Measurements from ENCODE around the gene TCN2. TPM values are rescaled to one million over a fixed set of nuclear protein-coding genes. Genes with fewer than 3 reads are reported as not detected.
"Not testable (repeated sequence)": the region's sequence is repeated elsewhere in the genome, so short reads cannot be mapped to it uniquely, and the experiment has no call there.

Gene TCN2
- total and polyA plus RNA-seq, 9 of the 15 experiments (the other 6 are each of a cell fraction or from before 2014, with no cell fraction given): 0.88 to 5.4 (median 1.7) TPM

GRCh38 chr22:30560643-30561202, 46.3 kb upstream of the TCN2 start:
- Histone ChIP-seq H3K9ac (ENCODE audit: insufficient read depth in 1 of 2, low read depth in 2 of 2, low read length in 2 of 2) (peak overlapping the region in 1 of 2 experiments; percentile 79; a peak in 1 of 4 replicates), H3K4me3 (peak overlapping the region; percentile 19; the same call in 1 of the 2 replicates), H3K4me2 (ENCODE audit: insufficient read depth, low read length) (peak overlapping the region; percentile 49), H2AFZ (ENCODE audit: low read depth, low read length) (peak overlapping the region; percentile 81), H3K4me1 (replicated peaks in 1 of 2; ENCODE audit: control insufficient read depth in 2 of 2, insufficient read depth in 2 of 2, low read length in 2 of 2) (peaks cover 0 to 20% of the 10 kb centered on the region in 2 experiments; a peak in 3 of 5 replicates)
- 48% methylated on average over 6 of the region's 11 CpGs for WGBS (ENCODE audit: insufficient coverage, low coverage, missing lambda C conversion rate)
- BruUV-seq (replicated peaks); in situ Hi-C loops (cut with MboI); H3K79me2 ChIP-seq (ENCODE audit: control insufficient read depth, insufficient read depth, low read length); H4K20me1 ChIP-seq (replicated peaks; ENCODE audit: control insufficient read depth, insufficient read depth, low read length); H3K27ac ChIP-seq (ENCODE audit: extremely low read depth, low read depth, low read length); H3K27me3 ChIP-seq (ENCODE audit: control insufficient read depth in 2 of 2, insufficient read depth in 2 of 2, low read length in 2 of 2); H3K9me1 ChIP-seq (ENCODE audit: control insufficient read depth, insufficient read depth, low read length); H3K36me3 ChIP-seq (ENCODE audit: control insufficient read depth, insufficient read depth, low read length); H3K9me3 ChIP-seq (replicated peaks; ENCODE audit: control insufficient read depth, insufficient read depth, low read depth, low read length); intact Hi-C loops (cut with micrococcal nuclease): not testable (repeated sequence)
- POLR2A ChIA-PET: interaction anchor here (1.5 kb wide), 1 partner anchor 11 kb away, joined by 6 read pairs; no protein-coding TSS in a partner anchor
- CTCF ChIA-PET (ENCODE audit: low intra/inter-chr PET ratio): interaction anchor here (0.6 to 1.1 kb wide), 2 partner anchors 194 to 670 kb away, joined by 3 read pairs; no protein-coding TSS in a partner anchor
- peak; percentile 35 for FAIRE-seq
- DNase-seq (ENCODE audit: extremely low read depth in 1 of 4, low spot score in 3 of 4): peak; percentile 69 to 86 (median 76)
- ATAC-seq: peak; percentile 99
- peak; percentile 85 for TF ChIP-seq ZBTB33 (CRISPR knock-in tag; IDR thresholded peaks at IDR 0.05)
- TF ChIP-seq RAD21 (CRISPR knock-in tag; conservative IDR thresholded peaks at IDR 0.05 in 1 of 2, IDR thresholded peaks at IDR 0.05 in 1 of 2): 0 out of 4 replicates have a peak, but pooled peaks of 1 of the 2 experiments have one; percentile 9
- TF ChIP-seq PKNOX1 (IDR thresholded peaks at IDR 0.05): peak; percentile 93
- TF ChIP-seq VEZF1 (CRISPR knock-in tag; IDR thresholded peaks at IDR 0.05): peak; percentile 67
- TF ChIP-seq ZNF24 (IDR thresholded peaks at IDR 0.05): peak; percentile 96
- peak in 1 of 2 experiments; percentile 39; a peak in 1 of 4 replicates for TF ChIP-seq MAZ (CRISPR knock-in tag; conservative IDR thresholded peaks at IDR 0.05 in 1 of 2, IDR thresholded peaks at IDR 0.05 in 1 of 2)
- TF ChIP-seq CTCFL (IDR thresholded peaks at IDR 0.05; ENCODE audit: borderline replicate concordance, insufficient read depth, low read depth, low read length, poor library complexity, severe bottlenecking): peak; percentile 92
- peak; percentile 22 to 48 (median 38); a peak in 4 of 6 replicates for TF ChIP-seq CTCF (IDR thresholded peaks at IDR 0.05 in 2 of 3, conservative IDR thresholded peaks at IDR 0.05 in 1 of 3; ENCODE audit: insufficient read depth in 2 of 3, low read depth in 1 of 3, low read length in 3 of 3)
- peak; percentile 13 for TF ChIP-seq NFYB (IDR thresholded peaks at IDR 0.05; ENCODE audit: extremely low read depth, insufficient read length)
- peak; percentile 50; the same call in 1 of the 2 replicates for TF ChIP-seq BCOR (IDR thresholded peaks at IDR 0.05)

All from K562 (cell line).